ENCODE results near the gene MTHFD1L.
A peak's percentile ranks its signal among the peaks of the same experiment; 100 is the strongest.

The MTHFD1L gene

GRCh38 chr6:150934380-150934779 is 68.9 kb downstream of the MTHFD1L start:
- peak; percentile 94 for DNase-seq (ENCODE audit: low read depth)

GRCh38 chr6:150936021-150936555 is 70.6 kb downstream of the MTHFD1L start:
- DNase-seq (ENCODE audit: low read depth) = no peak

- DNase-seq (ENCODE audit: low read depth) = no peak
Observed at GRCh38 chr6:150937132-150937906, 71.8 kb downstream of the MTHFD1L start.

- no peak for DNase-seq (ENCODE audit: low read depth)
Observed at GRCh38 chr6:150939399-150939798, 73.9 kb downstream of the MTHFD1L start.

GRCh38 chr6:150940941-150941340 is 75.4 kb downstream of the MTHFD1L start:
- peak; percentile 81 for DNase-seq (ENCODE audit: low read depth)

- no peak for DNase-seq (ENCODE audit: low read depth)
Observed at GRCh38 chr6:150949526-150949925, 84.0 kb downstream of the MTHFD1L start.

- DNase-seq (ENCODE audit: low read depth) = no peak
Observed at GRCh38 chr6:150953851-150954250, 88.3 kb downstream of the MTHFD1L start.

GRCh38 chr6:150959166-150959565 is 93.7 kb downstream of the MTHFD1L start:
- DNase-seq (ENCODE audit: low read depth) = no peak

GRCh38 chr6:150962436-150962835 is 96.9 kb downstream of the MTHFD1L start:
- no peak for DNase-seq (ENCODE audit: low read depth)

GRCh38 chr6:150964765-150965164 is 99.3 kb downstream of the MTHFD1L start:
- no peak for DNase-seq (ENCODE audit: low read depth)

GRCh38 chr6:150966786-150967185 is 101.3 kb downstream of the MTHFD1L start:
- no peak for DNase-seq (ENCODE audit: low read depth)

GRCh38 chr6:150967381-150967780 is 101.9 kb downstream of the MTHFD1L start:
- no peak for DNase-seq (ENCODE audit: low read depth)

- no peak for DNase-seq (ENCODE audit: low read depth)
Observed at GRCh38 chr6:150967910-150968309, 102.4 kb downstream of the MTHFD1L start.

GRCh38 chr6:150969901-150970300 is 104.4 kb downstream of the MTHFD1L start:
- DNase-seq (ENCODE audit: low read depth) = no peak

GRCh38 chr6:150971219-150971618 is 105.7 kb downstream of the MTHFD1L start:
- no peak for DNase-seq (ENCODE audit: low read depth)

- no peak for DNase-seq (ENCODE audit: low read depth)
Observed at GRCh38 chr6:150975136-150975535, 109.6 kb downstream of the MTHFD1L start.

- DNase-seq (ENCODE audit: low read depth) = no peak
Observed at GRCh38 chr6:150977281-150977680, 111.8 kb downstream of the MTHFD1L start.

- no peak for DNase-seq (ENCODE audit: low read depth)
Observed at GRCh38 chr6:150978624-150979023, 113.1 kb downstream of the MTHFD1L start.

GRCh38 chr6:150979826-150980350 is 114.4 kb downstream of the MTHFD1L start:
- DNase-seq (ENCODE audit: low read depth) = no peak

GRCh38 chr6:150981095-150981494 is 115.6 kb downstream of the MTHFD1L start:
- no peak for DNase-seq (ENCODE audit: low read depth)

GRCh38 chr6:150981669-150982068 is 116.2 kb downstream of the MTHFD1L start:
- no peak for DNase-seq (ENCODE audit: low read depth)

- DNase-seq (ENCODE audit: low read depth) = no peak
Observed at GRCh38 chr6:150987371-150987828, 121.9 kb downstream of the MTHFD1L start.

GRCh38 chr6:150987855-150988464 is 122.5 kb downstream of the MTHFD1L start:
- no peak for DNase-seq (ENCODE audit: low read depth)

Measured in GM04503 (cell line).